ENCODE data around the gene EIPR1.
"Not testable (repeated sequence)": the region's sequence is repeated elsewhere in the genome, so short reads cannot be mapped to it uniquely, and the experiment has no call there.

The EIPR1 gene

GRCh38 chr2:3399829-3400228 is 22.2 kb upstream of the EIPR1 start:
- no peak for DNase-seq

DNA sequence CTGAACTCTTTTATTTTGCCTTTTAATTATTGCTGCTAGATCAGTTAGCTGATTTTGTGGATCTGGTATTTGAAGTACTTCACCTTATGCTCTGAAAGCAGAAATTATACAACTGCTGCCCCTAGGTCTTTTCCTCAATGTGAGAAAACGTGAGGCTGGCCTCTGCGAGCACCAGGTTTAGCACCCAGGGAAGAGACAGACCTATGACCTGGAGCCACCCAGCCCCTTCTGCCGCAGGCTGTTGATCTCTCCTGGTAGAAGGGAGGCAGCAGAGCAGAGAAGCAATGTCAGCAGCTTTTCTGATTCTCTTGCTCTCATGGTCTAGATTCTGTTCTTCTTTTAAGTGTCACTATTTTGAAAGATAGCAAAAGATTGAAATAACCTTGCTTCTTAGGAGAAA is 21.8 kb upstream of the EIPR1 start:
- no peak for DNase-seq

DNA sequence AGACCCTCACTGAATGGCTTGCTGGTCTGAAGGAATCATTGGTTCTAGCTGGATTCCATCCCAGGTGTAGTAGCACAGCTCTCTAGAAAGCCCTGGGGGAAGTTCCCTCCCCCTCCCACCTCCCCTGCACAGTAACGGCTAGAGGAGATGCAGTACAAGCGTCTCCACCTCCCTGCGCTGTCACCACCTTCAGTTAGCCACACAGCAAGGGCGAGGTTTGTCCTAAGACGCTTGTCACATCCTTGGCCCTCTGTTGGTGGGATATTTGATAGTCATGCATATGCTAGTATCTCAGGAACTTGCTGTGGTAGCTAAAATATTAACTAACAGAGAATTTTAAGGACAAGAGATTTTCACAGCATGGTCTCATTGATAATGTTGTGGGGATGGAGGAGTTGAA is 21.2 kb upstream of the EIPR1 start:
- no peak for DNase-seq

- DNase-seq, result no peak
Measured at GRCh38 chr2:3396920-3397559, 19.4 kb upstream of the EIPR1 start.

GRCh38 chr2:3392216-3392615 is 14.6 kb upstream of the EIPR1 start:
- no peak for DNase-seq

DNA sequence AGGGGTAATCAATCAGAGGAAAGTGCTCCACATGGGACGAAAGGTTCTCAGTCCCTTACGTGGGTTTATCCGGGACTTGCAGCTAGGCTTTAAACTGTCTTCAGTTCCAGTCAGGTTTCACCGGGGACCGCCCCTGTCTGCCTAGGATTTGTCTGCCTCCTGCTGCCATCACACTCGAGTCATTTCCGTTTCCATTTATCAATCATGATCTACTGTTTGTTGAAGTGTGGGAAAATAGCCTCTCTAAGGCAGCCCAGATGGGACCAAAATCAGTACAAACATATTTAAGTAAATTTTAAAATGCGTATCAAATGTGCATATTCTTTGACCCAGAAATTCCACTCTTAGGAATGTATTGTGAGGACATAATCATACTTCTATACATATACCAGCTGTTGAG is 12.4 kb upstream of the EIPR1 start:
- no peak for DNase-seq

DNA sequence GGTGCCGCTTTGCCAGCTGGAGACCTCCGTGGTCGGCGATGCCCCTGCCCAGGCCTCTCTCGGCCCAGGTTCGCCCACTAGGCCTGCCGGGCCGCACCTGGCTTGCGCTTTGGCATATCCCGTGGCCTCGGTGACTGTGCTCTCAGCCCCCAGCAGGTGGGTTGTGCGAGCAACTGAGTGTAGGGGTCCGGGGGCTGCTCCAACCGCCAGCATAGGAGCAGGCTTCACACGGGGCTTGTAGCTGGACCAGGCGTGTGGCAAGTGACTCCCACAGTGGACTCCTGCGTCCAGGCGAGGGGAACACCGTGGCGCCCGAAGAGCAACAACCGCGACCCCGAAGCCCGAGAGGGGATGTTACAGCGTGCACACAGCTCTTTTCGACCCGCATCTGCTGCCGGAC is 11.6 kb upstream of the EIPR1 start:
- no peak for DNase-seq

GRCh38 chr2:3388412-3388738 is 10.8 kb upstream of the EIPR1 start:
- no peak for DNase-seq

DNA sequence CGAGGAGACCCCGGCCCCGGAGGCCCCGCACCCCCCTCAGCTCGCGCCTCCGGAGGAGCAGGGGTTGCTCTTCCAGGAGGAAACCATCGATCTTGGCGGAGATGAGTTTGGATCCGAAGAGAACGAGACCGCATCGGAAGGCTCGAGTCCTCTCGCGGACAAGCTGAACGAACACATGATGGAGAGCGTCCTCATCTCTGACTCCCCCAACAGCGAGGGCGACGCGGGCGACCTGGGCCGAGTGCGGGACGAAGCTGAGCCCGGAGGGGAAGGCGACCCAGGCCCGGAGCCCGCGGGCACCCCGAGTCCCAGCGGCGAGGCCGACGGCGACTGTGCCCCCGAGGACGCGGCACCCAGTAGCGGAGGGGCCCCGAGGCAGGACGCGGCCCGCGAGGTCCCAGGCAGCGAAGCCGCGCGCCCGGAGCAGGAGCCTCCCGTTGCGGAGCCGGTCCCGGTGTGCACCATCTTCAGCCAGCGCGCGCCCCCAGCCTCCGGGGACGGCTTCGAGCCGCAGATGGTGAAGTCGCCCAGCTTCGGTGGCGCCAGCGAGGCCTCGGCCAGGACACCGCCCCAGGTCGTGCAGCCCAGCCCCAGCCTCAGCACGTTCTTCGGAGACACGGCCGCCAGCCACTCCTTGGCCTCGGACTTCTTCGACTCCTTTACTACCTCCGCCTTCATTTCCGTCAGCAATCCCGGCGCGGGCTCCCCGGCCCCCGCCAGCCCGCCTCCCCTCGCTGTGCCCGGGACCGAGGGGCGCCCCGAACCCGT is 10.2 kb upstream of the EIPR1 start:
- DNase-seq, result no peak

- no peak for DNase-seq
Measured at GRCh38 chr2:3387011-3387410, 9.4 kb upstream of the EIPR1 start.

- DNase-seq, result no peak
Measured at GRCh38 chr2:3386448-3386958, 8.9 kb upstream of the EIPR1 start.

GRCh38 chr2:3379647-3380534 is 2.3 kb upstream of the EIPR1 start, which contains the start of gene TRAPPC12:
Gene TRAPPC12, plus strand, starts transcription at chr2:3379694. Its CDS starts 7,930 bp downstream, at chr2:3387624.
- DNase-seq, result peak; percentile 93

DNA sequence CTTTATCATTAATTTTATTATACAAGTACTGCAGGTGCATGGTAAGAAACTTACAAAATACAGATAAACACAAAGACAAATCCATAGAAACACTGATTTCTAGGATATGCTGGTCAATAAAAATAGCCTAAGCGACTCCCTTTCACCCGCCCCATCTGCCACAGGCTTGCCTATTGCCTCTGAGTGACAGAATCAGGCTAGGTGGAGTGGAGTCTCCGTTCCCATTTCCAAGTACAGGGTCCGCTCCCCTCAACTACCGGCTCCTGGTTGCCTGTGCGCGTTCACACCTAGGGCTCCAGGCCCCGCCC is 1.7 kb upstream of the EIPR1 start:
- no peak for DNase-seq

GRCh38 chr2:3377279-3377611 is 373 bp downstream of the EIPR1 start:
- DNase-seq, result peak; percentile 48

DNA sequence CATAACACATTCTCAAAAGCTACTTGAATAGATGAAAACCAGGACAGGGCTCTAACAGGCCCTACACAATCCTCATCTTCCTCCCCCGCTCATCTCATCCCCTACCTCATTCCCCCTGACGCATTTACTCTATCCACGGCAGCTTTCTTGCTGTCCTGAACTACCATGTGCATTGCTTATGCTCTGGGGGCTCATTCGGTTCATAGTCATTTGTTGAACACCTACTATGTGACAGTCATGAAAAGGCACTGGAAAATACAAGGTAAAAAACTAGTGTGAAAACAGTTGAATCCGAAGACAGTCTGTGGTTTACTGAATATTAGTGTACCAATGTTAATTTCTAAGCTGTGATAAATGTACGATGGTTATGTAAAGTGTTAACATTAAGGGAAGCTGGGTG is 797 bp downstream of the EIPR1 start:
- DNase-seq, result no peak

- not testable (repeated sequence) for DNase-seq
Measured at GRCh38 chr2:3369340-3370181, 8.1 kb downstream of the EIPR1 start.

GRCh38 chr2:3368261-3368722 is 9.3 kb downstream of the EIPR1 start:
- no peak for DNase-seq

DNA sequence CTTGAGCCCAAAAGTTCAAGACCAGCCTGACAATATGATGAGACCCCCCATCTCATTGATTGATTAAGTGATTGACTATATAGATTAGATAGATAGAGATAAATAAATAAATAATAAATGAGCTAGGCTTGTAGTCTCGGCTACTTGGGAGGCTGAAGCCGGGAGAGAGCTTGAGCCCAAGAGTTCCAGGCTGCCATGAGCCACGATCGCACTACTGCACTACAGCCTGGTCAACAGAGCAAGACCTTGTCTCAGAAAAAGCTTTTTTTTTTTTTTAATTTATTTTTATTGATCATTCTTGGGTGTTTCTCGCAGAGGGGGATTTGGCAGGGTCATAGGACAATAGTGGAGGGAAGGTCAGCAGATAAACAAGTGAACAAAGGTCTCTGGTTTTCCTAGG is 12.4 kb downstream of the EIPR1 start:
- no peak for DNase-seq

DNA sequence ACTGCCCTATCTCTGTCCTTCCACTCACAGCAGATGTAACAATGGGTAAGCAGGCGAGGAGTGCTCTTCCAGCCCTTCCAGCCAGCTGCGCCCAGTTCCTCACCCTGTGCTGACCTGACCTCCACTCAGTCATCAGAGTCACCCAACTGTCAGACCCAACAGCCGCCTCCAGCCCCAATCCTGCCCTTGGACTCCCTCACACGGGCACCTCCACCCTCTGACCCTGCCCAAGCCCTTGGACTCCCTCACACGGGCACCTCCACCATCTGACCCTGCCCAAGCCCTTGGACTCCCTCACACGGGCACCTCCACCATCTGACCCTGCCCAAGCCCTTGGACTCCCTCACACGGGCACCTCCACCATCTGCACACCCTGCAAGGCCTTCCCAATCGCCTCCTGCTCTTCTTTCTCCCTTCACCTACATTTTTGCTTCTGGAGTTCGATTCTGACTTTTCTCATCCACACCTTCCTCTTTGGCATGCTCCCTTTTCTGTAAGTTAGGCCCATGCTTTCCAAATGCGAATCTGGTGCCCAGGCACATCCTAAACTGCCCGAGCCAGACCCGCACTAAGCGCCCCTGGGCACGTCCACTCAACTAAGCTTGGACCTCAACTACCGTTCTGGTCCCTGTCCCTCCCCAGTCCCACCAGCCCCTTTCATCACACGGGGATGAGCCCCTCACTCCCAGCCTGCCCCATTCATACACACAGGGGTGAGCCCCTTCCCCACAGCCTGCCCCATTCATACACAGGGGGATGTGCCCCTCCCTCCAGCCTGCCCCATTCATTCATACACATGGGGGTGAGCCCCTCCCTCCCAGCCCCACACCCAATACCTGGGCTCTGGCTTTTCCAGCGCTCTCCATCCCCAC is 15.9 kb downstream of the EIPR1 start:
- DNase-seq, result no peak

- DNase-seq, result no peak
Measured at GRCh38 chr2:3357926-3358325, 19.7 kb downstream of the EIPR1 start.

GRCh38 chr2:3357446-3357845 is 20.2 kb downstream of the EIPR1 start:
- not testable (repeated sequence) for DNase-seq

GRCh38 chr2:3356799-3357198 is 20.8 kb downstream of the EIPR1 start:
- DNase-seq, result no peak
